Skeletal muscle satellite cell (primary cell): ENCODE data around the gene CHST11.

Experiments
- H3K27me3 ChIP-seq: 2 replicates; pipeline ENCODE4 v1.7.0; 2013; ENCODE audit warnings: low read length; ENCODE audit not compliant: control insufficient read depth, insufficient read depth
- H3K36me3 ChIP-seq: 2 replicates; pipeline ENCODE4 v1.7.0; 2013; ENCODE audit warnings: mild to moderate bottlenecking, control low read depth, low read length; ENCODE audit not compliant: insufficient read depth
- H3K4me1 ChIP-seq: 2 replicates; pipeline ENCODE4 v1.7.0; 2013; ENCODE audit warnings: low read length; ENCODE audit not compliant: control insufficient read depth, insufficient read depth
- H3K4me2 ChIP-seq: 2 replicates; pipeline ENCODE4 v1.7.0; 2013; ENCODE audit warnings: mild to moderate bottlenecking, low read length
- H3K4me3 ChIP-seq: 2 replicates; pipeline ENCODE4 v1.7.0; 2013; ENCODE audit warnings: low read length
- H3K9ac ChIP-seq: 2 replicates; pipeline ENCODE4 v1.7.0; 2013; ENCODE audit warnings: mild to moderate bottlenecking, low read depth, low read length, moderate library complexity
- H3K9me3 ChIP-seq: replicated peaks from 2 replicates; pipeline ENCODE4 v1.7.0; 2013; ENCODE audit warnings: mild to moderate bottlenecking, control low read depth, low read length

CHST11 gene

DNA sequence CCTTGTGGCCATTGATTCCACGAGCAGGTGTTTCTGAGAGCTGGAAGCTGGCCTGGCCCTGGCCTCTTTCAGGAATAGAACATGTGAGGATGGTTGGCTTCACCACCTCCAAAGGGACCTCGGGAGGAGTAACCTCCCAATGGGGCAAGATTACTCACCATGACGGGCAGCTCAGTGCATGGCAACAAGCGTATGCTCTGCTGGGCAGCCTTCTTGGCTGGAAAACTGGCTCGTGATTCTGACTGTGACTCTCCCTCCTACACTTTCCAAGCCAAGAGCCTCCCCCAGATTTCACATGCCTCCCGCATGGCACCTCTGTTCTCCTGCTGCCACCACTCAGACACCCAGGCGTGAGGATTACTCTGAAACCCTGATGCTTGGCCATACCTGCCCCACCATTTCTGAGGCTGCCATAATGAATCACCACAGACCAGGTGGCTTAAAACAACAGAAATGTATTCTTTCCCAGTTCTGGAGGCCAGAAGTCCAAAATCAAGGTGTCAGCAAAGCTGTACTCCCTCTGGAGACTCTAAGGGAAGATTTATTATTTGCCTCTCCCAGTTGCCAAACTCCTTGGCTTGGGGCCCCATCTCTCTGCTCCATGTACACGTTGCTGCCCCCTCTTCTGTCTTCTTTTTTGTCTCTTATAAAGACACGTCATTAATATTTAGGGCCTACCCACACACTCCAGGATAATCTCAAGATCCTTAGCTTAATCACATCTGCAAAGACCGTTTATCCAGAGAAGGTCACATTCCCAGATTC lies 215.9 kb downstream of the CHST11 start:
- Histone ChIP-seq H3K9me3 (no peaks in the 10 kb centered on the region), H3K9ac (peak overlapping the region; percentile 51), H3K4me2 (peak overlapping the region; percentile 75), H3K4me3 (peak overlapping the region; percentile 48), H3K27me3 (no peaks in the 10 kb centered on the region), H3K36me3 (no peaks in the 10 kb centered on the region), H3K4me1 (peaks cover 40% of the 10 kb centered on the region)

DNA sequence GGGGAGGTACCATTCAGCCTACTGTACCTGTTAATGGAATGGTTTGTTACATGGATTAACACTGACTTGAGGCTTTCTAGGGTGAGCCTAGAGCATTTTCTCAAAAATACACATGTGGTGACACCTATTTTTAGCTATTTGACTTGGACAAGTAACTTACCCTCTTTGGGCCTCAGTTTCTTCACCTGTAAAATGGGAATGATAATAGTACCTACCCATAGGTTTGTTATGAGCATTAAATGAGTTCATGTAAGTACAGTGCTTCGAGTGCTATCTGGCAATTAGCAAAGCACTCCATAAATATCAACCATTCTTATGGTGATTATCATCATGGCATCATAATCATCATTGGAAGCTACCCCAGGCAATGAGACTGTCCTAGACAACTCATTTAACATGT lies 216.5 kb downstream of the CHST11 start:
- peak overlapping the region; percentile 51 for H3K9ac ChIP-seq
- H3K9me3 ChIP-seq, result no peaks in the 10 kb centered on the region
- H3K4me1 ChIP-seq, result peaks cover 40% of the 10 kb centered on the region

DNA sequence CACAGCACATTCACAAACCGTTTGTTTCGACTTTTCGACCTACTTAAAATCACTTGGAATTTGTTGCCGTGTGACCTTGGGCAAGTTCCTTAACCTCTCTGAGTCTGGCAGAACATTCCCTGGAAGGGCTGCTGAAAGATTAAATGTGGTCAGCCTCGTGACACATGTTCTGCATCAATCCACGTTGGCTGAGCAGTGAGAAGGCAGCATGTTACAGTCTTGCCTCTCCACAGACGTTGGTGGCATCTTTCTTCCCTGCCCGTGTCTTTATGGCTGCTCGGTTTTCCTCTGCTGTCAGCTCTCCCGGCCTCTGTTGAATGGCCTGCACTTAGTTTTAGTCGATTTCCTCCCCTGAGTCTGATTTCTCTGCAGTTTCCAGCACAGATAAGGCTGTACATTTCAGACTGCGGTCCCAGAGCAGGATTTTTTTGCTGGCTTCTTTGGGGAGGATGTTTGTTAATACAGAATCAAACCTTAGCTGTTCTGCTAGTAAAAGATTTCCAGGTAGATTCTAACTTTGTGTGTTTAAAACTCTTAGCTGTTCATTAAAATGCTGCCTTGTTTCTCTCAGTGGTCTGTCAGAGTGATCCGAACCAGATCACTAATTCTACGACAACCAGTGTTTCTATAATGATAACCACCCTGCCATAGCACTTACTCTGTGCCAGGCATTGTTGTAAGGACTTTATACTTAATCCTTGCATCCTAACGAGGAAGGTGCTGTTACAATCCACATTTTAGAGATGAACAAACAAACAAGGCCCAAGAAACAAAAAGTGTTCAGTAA lies 217.1 kb downstream of the CHST11 start:
- H3K9me3 ChIP-seq, result no peaks in the 10 kb centered on the region
- H3K36me3 ChIP-seq, result no peaks in the 10 kb centered on the region
- H3K4me1 ChIP-seq, result peaks cover 40% of the 10 kb centered on the region
- H3K9ac ChIP-seq, result no peak overlapping the region
- no peak overlapping the region for H3K4me2 ChIP-seq
- H3K4me3 ChIP-seq, result no peak overlapping the region
- no peaks in the 10 kb centered on the region for H3K27me3 ChIP-seq

More for the DNA sequence above, 216.5 kb downstream of the CHST11 start:
- Histone ChIP-seq H3K4me2 (no peak overlapping the region), H3K36me3 (no peaks in the 10 kb centered on the region), H3K4me3 (no peak overlapping the region), H3K27me3 (no peaks in the 10 kb centered on the region)

DNA sequence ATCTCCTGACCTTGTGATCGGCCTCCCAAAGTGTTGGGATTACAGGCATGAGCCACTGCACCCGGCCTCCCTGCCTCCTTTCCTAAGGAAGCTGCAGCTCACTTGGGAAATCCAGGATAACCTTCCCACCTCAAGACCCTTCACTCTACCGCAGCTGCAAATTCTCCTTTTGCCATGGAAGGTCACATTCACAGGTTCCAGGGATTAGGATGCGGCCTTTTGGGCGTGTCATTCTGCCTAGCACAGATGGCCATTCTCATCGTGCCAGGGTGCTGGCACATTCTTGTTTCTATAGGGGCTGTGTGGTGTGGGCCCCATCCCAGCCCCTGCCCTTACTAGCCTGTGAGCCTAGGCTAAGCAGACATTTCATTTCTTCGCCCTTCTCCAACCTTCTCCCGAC lies 219.9 kb downstream of the CHST11 start:
- Histone ChIP-seq H3K4me1 (peaks cover 21% of the 10 kb centered on the region), H3K27me3 (no peaks in the 10 kb centered on the region), H3K9me3 (no peaks in the 10 kb centered on the region), H3K4me2 (no peak overlapping the region), H3K4me3 (no peak overlapping the region), H3K9ac (no peak overlapping the region), H3K36me3 (no peaks in the 10 kb centered on the region)

DNA sequence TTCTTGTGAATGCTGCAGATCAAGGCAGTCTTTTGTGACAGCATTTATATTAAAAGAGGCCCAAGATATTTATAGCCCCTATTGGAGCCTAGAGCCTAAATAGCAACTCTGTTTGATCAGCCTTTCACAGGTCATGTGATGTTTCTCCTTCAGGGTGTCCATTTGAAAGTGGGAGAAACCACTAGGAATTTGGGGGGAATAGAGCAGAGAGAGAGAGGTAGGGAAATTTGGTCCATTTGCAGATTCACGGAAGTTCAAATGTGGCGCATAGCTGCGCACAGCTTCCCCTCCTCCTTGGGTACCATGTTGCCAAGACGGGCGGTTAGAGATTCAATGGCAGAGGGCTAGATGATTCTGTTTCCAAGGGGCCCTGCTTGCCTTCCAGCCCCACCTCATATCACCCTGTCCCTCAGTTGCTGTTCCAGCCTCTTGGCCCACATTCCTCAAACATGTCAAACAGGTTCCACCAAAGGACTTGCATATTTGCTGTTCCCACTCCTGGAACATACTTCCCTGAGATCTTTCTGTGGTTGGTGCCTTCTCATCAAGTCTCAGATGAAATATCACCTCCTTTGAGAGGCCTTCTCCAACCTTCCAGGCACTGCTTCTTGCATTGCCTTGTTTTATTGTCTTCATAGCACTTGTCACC lies 220.8 kb downstream of the CHST11 start:
- Histone ChIP-seq H3K4me1 (peaks cover 12% of the 10 kb centered on the region), H3K9ac (no peak overlapping the region), H3K4me3 (no peak overlapping the region), H3K4me2 (no peak overlapping the region), H3K36me3 (no peaks in the 10 kb centered on the region), H3K9me3 (no peaks in the 10 kb centered on the region), H3K27me3 (no peaks in the 10 kb centered on the region)

DNA sequence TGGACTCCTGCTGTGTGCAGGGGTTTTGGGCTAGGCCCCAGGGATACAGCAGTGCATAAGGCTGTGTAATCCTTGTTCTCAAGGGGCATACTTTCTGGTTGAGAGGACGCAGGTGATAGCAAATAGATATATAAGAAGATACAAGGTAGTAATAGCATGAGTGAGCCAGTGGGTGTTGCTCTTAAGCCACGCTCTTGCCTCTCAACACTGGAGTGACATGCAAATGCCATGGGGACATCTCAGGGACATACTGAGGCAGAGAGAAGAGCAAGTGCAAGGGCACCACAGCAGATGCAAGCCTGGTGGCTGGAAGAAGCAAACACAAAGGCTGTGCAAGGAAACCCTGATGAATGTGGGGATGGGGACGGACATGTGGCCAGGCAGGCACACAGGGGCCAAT lies 223.3 kb downstream of the CHST11 start:
- Histone ChIP-seq H3K4me3 (no peak overlapping the region), H3K4me2 (no peak overlapping the region), H3K9me3 (no peaks in the 10 kb centered on the region), H3K36me3 (no peaks in the 10 kb centered on the region), H3K9ac (no peak overlapping the region), H3K4me1 (no peaks in the 10 kb centered on the region), H3K27me3 (no peaks in the 10 kb centered on the region)

DNA sequence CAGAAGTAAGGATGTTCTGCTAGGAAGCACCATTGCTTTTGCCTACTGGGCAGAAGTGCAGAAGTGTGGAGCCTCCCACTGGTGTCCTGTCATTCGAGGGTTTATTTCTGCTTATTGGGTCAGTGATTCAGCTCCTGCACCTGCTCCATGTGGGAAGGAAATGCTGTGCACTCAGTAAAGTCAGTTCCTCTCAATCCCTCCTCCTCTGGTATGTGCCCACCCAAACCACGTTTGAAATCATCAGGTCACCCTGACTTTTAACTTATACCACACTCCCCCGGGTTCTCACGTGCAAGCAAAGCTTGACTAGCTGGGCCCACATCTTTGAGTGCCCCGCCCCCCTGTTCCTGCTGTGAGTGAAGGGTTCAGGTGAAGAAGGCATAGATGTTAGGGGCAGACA lies 223.7 kb downstream of the CHST11 start:
- no peak overlapping the region for H3K9ac ChIP-seq
- H3K4me1 ChIP-seq, result no peaks in the 10 kb centered on the region
- no peak overlapping the region for H3K4me3 ChIP-seq
- H3K36me3 ChIP-seq, result no peaks in the 10 kb centered on the region
- H3K27me3 ChIP-seq, result no peaks in the 10 kb centered on the region
- no peak overlapping the region for H3K4me2 ChIP-seq
- no peaks in the 10 kb centered on the region for H3K9me3 ChIP-seq

DNA sequence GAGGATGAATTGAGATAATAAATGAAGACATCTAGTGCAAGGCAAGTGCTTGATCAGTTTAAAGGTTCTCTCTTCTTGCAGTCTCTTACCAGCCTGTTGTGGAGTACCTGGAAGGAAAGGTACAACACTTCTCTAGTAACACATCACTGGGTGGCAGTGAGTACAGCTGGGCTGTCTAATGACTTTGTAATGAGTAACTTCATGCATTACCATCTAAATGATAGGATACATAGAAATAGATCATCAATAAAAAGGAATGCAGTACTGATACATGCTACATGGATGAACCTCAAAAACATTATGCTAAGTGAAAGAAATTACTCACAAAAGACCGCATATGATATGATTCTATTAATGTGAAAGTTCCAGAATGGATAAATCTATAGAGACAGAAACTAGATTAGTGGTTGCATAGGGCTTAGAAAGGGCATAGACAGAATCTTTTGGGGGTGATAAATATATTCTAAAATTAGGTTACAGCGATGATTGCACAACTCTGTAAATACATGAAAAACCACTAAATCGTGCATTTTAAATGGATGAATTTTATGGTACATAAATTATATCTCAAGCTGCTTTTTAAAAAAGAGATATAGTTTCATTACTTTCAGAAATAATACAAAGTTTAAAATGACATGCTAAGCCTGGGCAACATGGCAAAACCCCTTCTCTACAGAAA lies 224.4 kb downstream of the CHST11 start:
- H3K4me1 ChIP-seq, result peaks cover 4% of the 10 kb centered on the region
- H3K9me3 ChIP-seq, result no peaks in the 10 kb centered on the region
- no peak overlapping the region for H3K4me3 ChIP-seq

DNA sequence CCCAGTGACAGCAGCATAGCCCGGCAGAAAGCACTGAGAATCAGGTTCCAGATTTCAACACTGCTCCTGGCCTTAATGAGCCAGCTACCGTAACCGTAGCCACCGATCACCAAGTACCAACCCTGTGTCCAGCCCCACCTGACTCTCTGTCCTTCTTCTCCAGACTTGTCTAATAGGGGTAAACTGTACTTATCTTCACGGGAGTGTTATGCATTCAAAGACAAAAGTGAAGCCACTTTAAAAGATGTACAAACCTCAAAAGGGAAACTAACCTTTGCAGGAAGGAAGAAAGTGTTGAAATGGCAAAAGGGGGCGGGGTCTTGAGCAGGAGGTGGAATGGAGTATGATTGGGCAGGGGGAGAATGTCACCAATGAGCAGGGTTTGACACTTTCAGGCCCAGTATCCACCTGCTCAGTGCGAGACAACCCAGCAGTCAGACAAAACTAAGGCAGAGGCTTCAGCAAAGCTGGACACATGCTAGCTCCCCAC lies 226.1 kb downstream of the CHST11 start:
- no peak overlapping the region for H3K4me3 ChIP-seq
- no peak overlapping the region for H3K9ac ChIP-seq
- H3K4me2 ChIP-seq, result no peak overlapping the region
- no peaks in the 10 kb centered on the region for H3K9me3 ChIP-seq
- H3K27me3 ChIP-seq, result no peaks in the 10 kb centered on the region
- H3K4me1 ChIP-seq, result peaks cover 8% of the 10 kb centered on the region
- H3K36me3 ChIP-seq, result no peaks in the 10 kb centered on the region

More for the DNA sequence above, 224.4 kb downstream of the CHST11 start:
- no peak overlapping the region for H3K9ac ChIP-seq
- H3K4me2 ChIP-seq, result no peak overlapping the region
- H3K36me3 ChIP-seq, result no peaks in the 10 kb centered on the region
- H3K27me3 ChIP-seq, result no peaks in the 10 kb centered on the region

DNA sequence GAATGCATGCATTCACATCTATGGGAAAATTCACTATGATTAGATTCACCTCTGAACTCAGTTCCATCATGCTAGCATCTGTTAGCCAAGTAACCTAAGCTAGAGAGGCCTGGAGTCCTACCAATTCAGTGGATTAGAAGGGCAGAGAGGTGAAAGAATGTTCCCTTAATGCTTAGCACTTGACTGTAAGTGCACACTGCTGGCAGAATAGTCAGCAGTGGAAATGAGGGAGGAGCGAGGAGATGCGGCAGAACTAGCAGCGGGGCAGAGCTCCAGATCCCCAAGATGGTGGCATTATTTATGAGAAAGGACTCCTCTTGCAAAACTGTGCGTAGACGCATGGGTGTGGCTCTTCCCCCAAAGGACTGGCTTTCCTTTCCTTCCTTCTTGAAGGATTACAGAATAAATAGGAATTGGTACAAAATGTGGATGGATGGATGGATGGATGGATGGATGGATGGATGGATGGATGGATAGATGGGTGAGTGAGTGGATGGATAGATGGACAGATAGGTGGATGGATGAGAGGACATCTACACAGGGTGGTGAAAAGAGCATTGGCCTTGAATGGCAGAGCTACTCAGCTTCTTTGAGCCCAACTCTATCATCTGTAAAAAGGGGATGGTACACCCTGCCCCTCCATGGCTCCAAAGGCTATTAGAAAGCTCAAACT lies 227.2 kb downstream of the CHST11 start:
- Histone ChIP-seq H3K36me3 (no peaks in the 10 kb centered on the region), H3K4me2 (no peak overlapping the region), H3K27me3 (no peaks in the 10 kb centered on the region), H3K9ac (no peak overlapping the region), H3K4me1 (peaks cover 8% of the 10 kb centered on the region), H3K9me3 (no peaks in the 10 kb centered on the region), H3K4me3 (no peak overlapping the region)
